Measurements from ENCODE around the gene PFDN4. TPM values are rescaled to one million over a fixed set of nuclear protein-coding genes. Genes with fewer than 3 reads are reported as not detected.

Gene PFDN4
- total and polyA plus RNA-seq, 2 donors (not counting 1 experiment from before 2014, with no cell fraction given) = 9.1 to 16.8 TPM

GRCh38 chr20:54167909-54168872 is 39.7 kb upstream of the PFDN4 start:
- H3K36me3 ChIP-seq (replicated peaks in 1 of 2; ENCODE audit: control extremely low read depth in 1 of 2, control insufficient read depth in 1 of 2, extremely low read depth in 1 of 2, insufficient read depth in 2 of 2, low read length in 1 of 2) = no peaks in the 10 kb centered on the region
- DNase-seq = no peak
- no peaks in the 10 kb centered on the region for H3K79me2 ChIP-seq (ENCODE audit: control insufficient read depth, insufficient read depth, low read length)
- no peaks in the 10 kb centered on the region for H4K20me1 ChIP-seq (ENCODE audit: control insufficient read depth, insufficient read depth, low read length, poor library complexity, severe bottlenecking)
- Mint-ChIP-seq H3K4me1 (peaks cover 4% of the 10 kb centered on the region), H3K27ac (no peak overlapping the region), H3K9me3 (ENCODE audit: insufficient read depth) (no peaks in the 10 kb centered on the region), H3K4me3 (no peak overlapping the region), H3K27me3 (peaks cover 65% of the 10 kb centered on the region)
- H3K27me3 ChIP-seq (replicated peaks in 1 of 4; ENCODE audit: control extremely low read depth in 1 of 4, control insufficient read depth in 3 of 4, insufficient read depth in 4 of 4, low read length in 3 of 4) = peaks cover 0 to 26% (median 15%) of the 10 kb centered on the region in 4 experiments
- H3K27ac ChIP-seq (ENCODE audit: low read length in 2 of 2) = no peak overlapping the region
- POLR2A ChIA-PET = no interaction called here
- H3K4me1 ChIP-seq (ENCODE audit: control insufficient read depth in 2 of 2, insufficient read depth in 2 of 2, low read length in 2 of 2) = no peaks in the 10 kb centered on the region
- peaks cover 0 to 4% (median 0%) of the 10 kb centered on the region in 3 donors for H3K9me3 ChIP-seq (ENCODE audit: control extremely low read depth in 1 of 3, control insufficient read depth in 2 of 3, insufficient read depth in 1 of 3, low read length in 2 of 3)
- WGBS (ENCODE audit: insufficient coverage) = 63% methylated on average over 11 of the region's 11 CpGs
- ATAC-seq (ENCODE audit: low read depth) = no peak
- intact Hi-C loops (cut with micrococcal nuclease) = no loop called here
- H3K4me3 ChIP-seq (ENCODE audit: control extremely low read depth in 1 of 5, extremely low read depth in 1 of 5, insufficient read depth in 1 of 5, low read depth in 2 of 5, low read length in 4 of 5) = no peak overlapping the region
- TF ChIP-seq EZH2 (IDR thresholded peaks at IDR 0.05; ENCODE audit: borderline replicate concordance, insufficient read depth, low read depth, low read length, poor library complexity, severe bottlenecking) (no peak), CTCF (IDR thresholded peaks at IDR 0.05) (no peak)
- no peak overlapping the region for H3K4me2 ChIP-seq (replicated peaks; ENCODE audit: low read depth, low read length, poor library complexity, severe bottlenecking)
- no peak overlapping the region for H2AFZ ChIP-seq (ENCODE audit: insufficient read depth, low read depth, low read length, poor library complexity, severe bottlenecking)
- no peak overlapping the region for H3K9ac ChIP-seq (ENCODE audit: low read length)
- CTCF ChIA-PET = no interaction called here
